GM21447 (cell line): ENCODE measurements around the gene GADD45GIP1.
"Not testable (repeated sequence)": the region's sequence is repeated elsewhere in the genome, so short reads cannot be mapped to it uniquely, and the experiment has no call there.

Experiments
- ATAC-seq: cut with Tn5 transposase; IDR thresholded peaks from one replicate; pipeline ENCODE4 v1.9.1; 2021; ENCODE audit not compliant: unreplicated experiment

GADD45GIP1 gene

DNA sequence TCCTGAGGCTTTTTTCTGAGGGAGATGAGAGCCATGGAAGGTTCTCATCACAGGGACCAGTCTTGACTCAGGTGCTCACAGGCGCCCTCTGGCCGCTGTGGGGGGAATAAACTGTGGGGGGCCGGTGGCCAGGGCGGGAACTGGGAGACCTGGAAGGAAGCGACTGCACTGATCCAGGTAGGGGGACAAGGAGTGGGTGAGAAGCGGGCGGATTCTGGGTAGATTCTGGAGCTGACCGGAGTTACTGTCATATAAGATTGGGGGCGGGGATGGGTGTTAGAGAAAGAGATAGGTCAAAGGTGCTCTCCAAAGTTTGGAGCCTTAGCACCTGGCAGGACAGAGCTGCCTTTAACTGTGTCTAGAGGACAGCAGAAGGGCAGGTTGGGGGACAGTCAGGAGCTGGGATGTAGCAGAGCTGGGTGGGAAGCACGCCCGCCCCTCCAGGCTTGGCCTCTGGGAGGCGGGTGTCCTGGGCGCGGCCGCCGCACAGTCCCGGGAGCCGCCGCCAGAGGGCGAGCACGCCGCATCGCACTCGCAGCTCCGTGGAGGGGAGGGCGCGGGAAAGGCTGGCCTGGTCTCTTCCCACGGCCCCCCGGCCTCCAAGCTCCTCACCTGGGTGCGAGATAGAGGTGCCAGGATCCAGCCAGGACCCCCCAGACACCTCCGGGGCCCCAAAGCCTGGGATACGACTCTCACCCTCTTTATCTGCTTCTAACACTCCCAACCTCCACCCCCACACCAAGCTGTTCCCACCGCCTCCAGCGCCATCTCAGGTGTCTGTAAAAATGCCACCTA lies 8.2 kb upstream of the GADD45GIP1 start:
- ATAC-seq: no peak

DNA sequence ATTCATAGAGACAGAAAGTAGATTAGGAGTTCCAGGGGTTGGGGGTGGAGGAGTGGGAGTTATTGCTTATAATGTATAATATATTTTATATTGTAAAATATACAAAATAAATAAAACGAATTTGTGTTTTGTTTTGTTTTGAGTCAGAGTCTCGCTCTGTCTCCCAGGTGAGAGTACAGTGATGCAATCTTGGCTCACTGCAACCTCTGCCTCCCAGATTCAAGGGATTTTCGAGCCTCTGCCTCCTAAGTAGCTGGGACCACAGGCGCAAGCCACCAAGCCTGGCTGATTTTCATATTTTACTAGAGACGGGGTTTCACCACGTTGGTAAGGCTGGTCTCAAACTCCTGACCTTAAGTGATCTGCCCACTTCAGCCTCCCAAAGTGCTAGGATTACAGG lies 2.5 kb upstream of the GADD45GIP1 start:
- ATAC-seq: no peak

DNA sequence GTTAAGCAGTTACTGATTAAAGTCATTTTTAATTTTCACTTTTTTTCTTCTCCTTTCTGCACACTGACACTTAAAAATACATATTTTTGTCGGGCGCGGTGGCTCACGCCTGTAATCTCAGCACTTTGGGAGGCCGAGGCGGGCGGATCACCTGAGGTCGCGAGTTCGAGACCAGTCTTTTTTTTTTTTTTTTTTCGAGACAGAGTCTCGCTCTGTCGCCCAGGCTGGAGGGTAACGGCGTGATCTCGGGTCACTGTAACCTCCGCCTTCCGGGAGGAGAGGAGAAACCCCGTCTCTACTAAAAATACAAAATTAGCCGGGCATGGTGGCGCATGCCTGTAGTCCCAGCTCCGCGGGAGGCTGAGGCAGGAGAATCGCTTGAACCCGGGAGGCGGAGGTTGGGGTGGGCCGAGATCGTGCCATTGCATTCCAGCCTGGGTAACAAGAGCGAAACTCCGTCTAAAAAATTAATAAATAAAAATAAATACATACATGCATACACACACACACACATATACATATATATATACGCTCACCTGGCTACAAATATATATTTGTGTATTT lies 448 bp upstream of the GADD45GIP1 start:
- not testable (repeated sequence) for ATAC-seq

DNA sequence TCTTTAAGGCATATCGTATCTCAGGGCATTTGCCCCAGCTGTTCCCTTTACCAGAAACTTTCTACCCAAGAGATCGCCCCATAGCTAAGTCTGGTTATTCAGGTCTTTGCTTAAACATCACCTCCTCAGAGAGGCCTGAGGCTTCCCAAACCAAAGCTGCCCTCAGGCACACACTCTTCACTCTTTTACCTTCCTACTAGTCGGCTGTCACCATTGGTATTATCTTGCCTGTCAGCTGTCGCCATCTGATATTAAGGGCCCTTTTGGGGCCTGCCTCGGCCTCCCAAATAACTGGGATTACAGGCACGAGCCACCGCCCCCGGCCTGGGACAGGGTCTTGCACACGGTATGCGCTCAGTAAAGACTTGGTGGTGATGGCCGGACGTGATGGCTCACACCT lies 1.0 kb downstream of the GADD45GIP1 start:
- ATAC-seq: no peak

DNA sequence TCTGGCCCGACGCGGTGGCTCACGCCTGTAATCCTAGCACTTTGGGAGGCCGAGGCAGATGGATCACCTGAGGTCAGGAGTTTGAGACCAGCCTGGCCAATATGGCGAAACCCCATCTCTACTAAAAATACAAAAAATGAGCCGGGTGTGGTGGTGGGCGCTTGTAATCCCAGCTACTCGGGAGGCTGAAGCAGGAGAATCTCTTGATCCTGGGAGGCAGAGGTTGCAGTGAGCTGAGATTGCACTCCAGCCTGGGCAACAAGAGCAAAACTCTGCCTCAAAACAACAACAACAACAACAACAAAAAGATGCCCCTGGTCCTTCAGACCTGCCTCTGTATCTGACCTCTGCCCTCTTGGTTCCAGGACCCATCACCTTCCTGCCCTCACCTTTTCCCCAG lies 1.4 kb downstream of the GADD45GIP1 start:
- ATAC-seq: not testable (repeated sequence)

DNA sequence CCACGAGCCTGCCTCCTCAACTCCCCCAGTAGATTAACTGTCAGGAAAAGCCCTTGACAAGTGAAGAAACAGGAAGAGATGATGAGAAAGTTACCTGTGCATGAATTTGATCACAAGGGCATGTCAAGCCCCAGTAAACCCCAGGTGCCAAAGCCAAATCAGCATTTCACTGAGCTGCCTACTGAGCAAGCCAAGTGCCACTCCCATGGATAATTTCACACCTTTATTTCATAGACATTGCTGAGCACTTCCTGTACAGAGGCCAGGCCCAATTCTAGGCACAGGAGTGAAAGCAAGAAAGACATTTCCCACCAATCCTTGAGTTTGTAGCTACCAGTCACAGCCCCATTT lies 2.4 kb downstream of the GADD45GIP1 start:
- no peak for ATAC-seq

DNA sequence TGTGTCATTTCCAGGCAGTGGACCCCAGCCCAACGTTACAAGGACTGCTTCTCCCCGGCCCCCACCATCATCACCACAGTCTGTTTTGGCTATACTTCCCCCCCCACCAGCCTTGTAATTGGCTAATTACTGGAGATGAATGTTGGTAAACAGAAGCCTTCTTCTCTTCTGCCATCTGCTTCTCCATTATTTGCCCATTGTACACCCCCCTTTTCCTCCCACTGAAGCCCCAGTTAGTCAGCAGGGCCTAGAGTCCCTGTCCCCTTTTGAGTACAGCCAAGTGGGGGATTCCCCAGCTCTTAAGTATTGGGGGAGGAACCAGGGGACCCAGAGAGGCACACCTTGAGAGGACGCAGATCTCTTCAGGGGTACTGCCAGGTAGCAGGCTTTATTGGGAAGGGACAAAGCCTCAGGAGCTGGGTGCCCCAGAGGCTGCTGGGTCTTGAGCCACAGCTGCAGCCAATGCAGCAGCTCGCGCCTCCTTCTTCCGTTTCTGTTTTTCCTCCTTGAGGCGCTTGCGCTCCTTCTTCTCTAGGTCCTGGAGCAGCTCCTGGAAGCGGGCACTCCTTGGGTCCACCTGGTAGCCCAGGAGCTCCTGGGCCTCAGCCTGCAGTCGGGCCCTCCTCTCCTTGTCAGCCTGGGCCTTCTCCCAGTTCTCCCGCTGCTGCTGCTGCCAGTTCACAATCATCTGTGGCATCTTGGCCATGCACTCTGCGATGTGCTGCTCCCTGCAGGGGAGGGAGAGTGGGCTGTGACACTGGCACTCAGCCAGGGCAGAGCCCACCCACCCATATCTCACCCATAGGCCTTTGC lies 3.0 kb downstream of the GADD45GIP1 start:
- no peak for ATAC-seq

DNA sequence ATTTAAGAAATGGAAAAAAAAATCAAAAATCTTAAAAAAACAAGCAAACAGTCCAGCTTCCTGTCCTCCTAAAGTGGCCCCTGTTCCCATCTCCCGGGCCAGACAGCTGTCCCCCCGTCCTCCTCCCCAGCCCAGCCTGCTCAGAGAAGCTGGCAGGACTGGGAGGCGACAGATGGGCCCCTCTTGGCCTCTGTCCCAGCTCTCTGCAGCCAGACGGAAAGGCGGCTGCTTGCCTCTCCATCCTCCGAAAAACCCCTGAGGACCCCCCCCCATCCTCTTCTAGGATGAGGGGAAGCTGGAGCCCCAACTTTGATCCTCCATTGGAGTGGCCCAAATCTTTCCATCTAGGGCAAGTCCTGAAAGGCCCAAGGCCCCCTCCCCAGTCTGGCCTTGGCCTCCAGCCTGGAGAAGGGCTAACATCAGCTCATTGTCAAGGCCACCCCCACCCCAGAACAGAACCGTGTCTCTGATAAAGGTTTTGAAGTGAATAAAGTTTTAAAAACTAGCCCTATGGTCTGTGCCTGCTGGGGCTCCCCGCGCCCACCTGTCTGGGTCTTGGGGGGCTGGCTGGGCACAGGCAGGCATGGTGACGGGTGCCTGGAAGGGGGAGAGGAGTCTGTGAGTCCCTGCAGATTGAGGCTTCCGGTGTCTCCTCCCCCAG lies 3.8 kb downstream of the GADD45GIP1 start:
- ATAC-seq: no peak

DNA sequence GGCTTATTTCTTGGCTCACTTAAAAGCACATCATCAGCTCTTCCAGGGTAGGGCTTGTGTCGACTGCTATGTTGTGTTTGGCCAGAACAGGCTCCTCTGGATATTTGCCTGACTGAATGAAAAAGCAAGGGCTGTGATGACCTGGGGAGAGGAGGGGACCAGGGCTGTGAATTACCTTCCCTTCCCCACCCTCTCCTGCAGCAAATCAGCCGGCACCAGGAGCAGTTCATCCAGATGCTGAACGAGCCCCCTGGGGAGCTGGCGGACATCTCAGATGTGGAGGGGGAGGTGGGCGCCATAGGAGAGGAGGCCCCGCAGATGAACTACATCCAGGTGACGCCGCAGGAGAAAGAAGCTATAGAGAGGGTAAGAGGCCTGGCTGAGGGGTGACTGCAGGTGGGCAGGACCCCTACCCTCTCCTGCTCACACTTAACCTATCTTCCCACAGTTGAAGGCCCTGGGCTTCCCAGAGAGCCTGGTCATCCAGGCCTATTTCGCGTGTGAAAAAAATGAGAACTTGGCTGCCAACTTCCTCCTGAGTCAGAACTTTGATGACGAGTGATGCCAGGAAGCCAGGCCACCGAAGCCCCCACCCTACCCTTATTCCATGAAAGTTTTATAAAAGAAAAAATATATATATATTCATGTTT lies 4.4 kb downstream of the GADD45GIP1 start:
- ATAC-seq: no peak

DNA sequence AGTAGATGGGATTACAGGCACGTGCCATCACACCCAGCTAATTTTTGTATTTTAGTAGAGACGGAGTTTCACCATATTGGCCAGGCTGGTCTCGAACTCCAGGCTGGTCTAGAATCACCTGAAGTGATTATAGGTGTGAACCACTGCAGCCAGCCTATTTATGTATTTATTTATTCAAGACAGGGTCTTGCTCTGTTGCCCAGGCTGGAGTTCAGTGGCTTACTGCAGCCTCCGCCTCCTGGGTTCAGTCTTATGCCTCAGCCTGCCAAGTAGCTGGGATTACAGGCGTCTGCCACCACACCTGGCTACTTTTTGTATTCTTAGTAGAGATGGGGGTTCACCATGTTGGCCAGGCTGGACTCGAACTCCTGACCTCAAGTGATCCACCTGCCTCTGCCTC lies 5.0 kb downstream of the GADD45GIP1 start:
- ATAC-seq: not testable (repeated sequence)

DNA sequence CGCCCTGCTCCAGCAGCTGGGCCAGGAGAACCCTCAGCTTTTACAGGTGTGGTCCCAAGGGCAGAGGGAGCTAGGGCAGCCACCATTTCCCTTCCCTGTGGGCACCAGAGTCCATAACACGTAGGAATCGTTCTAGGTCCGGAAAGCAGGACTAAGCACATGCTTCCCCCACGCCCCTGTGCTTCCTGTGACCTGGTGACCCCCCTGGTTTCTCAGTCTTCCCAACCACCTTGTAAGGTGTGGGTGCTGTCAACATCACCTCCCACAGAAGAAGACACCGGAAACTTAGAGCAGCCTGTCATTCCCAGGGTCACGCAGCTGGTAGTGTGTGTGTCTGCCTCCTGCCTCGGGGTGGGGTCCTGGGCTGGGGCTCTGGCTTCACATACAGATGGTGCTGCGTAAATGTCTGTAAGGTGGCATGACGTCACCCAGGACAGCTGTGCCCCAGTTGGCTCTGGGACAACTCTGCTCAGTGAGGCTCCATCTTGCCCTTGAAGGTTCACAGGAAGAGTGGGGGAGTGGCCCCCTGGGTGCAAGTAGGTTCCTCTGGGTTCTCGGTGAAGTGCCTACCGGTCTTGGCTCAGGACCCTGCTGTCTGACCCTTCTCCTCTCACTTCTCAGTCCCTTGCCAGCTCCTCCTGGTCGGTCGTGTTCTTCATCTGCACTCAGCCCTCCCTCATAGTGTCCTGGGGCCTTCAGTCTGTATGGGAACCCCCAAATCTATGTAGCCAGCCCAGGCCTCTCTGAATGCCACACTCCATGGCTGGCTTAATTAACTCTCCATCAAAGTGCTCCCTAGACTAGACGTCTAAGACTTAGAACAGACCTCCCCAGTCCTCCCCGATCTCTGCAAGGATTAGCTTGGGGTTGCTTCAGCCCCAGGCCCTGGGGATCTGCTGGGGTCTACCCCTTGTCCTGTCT lies 7.4 kb downstream of the GADD45GIP1 start:
- no peak for ATAC-seq

DNA sequence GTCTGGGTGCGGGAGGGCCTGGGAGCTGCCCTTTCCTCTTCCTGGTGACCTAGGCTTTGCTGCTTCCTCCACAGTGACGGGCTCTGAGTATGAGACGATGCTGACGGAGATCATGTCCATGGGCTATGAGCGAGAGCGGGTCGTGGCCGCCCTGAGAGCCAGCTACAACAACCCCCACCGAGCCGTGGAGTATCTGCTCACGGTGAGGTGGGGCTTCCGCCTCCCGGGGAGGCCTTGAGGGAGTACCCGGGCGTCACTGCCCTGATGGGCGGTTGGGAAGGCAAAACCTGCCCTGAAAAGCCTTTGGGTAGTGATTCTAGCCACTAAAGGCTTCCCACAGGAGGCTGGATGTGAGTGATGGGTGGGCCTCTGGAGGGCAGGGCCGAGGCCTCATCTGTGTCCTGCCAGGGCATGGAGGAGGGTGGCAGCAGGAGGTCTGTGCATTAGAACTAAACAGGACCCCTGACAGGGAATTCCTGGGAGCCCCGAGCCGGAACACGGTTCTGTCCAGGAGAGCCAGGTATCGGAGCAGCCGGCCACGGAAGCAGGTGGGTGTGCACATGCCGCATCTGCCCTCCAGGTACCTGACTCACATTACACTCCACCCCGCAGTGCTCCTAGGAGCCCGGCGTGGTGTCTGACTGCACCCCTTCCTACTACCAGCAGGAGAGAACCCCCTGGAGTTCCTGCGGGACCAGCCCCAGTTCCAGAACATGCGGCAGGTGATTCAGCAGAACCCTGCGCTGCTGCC lies 8.2 kb downstream of the GADD45GIP1 start:
- ATAC-seq: no peak

DNA sequence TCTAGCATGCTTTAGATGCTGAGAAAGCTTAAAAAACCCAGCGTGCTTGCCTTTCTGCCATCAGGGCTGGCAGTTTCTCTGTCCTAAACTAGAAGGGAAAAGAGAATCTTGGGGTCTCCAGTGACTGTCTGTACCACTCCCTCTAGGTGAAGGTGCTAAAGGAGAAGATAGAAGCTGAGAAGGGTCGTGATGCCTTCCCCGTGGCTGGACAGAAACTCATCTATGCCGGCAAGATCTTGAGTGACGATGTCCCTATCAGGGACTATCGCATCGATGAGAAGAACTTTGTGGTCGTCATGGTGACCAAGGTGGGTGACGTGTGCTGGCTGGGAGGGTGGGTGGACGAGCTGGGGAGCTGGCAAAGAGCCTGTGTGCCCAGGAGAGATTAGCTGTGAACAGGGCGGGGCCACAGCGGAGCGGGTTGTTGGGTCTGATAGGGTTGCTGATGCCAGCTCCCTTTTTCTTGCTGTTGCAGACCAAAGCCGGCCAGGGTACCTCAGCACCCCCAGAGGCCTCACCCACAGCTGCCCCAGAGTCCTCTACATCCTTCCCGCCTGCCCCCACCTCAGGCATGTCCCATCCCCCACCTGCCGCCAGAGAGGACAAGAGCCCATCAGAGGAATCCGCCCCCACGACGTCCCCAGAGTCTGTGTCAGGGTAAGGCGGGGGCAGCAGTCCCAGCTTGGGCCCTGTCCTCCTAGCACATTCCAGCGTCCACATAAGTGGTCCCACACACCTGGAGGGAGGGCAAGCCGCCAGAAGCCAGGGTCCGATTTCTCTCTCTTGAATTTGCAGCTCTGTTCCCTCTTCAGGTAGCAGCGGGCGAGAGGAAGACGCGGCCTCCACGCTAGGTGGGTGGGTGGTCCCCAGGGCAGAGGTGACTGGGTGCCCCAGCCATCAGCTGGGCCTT lies 9.1 kb downstream of the GADD45GIP1 start:
- ATAC-seq: no peak

DNA sequence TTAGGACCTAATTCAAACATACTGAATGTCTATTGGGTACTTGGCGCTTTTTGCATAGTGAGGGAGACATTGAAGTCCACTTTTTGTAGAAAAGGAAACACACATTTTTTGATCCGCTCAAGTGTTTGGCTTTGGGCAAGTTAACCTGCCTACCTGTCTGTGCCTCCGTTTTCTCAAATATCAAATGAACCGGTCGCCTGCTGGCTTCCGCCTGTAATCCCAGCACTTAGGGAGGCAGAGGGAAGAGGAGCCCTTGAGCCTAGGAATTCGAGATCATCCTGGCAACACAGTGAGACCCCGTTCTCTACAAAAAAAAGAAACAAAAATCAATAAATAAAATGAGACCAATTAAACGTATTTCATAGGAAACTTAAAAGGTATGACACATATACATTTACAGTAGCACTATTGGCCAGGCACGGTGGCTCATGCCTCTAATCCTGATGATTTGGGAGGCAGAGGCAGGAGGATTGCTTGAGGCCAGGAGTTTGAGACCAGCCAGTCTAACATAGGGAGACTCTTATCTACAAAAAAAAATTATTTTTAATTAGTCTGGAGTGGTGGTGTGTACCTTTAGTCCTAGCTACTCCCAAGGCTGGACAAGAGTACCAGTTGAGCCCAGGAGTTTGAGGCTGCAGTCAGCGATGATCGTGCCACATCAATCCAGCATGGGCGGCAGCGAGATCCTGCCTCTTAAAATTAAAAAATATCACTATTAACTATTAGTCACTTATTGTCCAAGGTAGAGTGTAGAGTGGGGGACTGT lies 10.1 kb downstream of the GADD45GIP1 start:
- no peak for ATAC-seq

DNA sequence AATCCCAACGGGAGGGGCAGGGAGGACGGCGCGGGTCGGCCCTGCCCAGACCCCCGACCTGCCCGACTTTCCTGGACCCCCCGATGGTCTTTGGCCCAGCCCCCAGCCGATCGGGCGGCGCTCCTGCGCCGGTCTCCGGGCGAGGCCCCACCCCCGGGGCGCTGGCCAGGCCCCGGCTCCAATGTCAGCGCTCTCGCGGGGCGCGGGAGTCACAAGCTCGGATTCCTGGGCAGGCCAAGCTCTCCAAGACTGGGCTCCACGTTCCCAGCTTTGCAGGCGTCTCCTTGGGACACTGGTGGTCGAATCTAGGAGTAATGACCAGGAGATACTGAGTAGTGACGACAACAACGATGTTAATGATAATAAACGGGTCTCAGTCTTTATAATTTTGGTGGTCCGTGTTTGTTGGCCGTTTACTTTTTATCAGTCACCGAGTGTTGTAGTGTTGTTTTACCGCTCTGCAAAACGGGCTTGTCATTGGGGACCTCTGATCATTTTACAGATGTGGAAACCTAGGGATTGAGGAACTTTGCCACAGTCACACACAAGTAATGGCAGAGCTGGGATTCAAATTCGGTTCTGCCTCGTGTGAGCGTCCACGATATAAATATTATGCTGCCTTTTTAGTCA lies 10.8 kb downstream of the GADD45GIP1 start:
- ATAC-seq: peak; percentile 29

DNA sequence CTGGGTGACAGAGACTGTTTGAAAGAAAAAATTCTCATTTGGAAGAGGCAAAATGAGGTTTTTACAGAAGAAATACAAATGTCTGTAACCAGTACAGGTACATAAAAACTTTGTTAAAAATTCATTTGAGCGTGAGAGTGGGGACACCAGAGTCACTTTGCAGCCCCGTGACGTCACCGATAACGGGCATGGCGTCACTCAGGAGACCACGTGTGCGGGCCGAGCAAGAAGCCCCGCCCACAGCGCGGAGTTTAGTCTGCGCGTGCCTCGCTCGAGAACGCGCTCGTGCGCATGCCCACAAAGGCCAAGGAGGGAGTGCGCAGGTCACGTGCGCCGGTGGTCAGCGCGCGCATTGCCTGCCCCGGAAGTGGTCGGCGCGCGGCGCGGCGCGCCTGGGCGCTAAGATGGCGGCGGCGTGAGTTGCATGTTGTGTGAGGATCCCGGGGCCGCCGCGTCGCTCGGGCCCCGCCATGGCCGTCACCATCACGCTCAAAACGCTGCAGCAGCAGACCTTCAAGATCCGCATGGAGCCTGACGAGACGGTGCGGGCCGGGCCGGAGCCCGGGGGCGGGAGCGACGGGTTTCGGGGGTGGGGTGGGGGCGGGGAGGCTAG lies 11.4 kb downstream of the GADD45GIP1 start, which contains the start of gene RAD23A:
RAD23A (plus strand) TSS at position 384 of the 613 bp plus-strand sequence; CDS start at position 471, 87 bp downstream.
- ATAC-seq: peak; percentile 67
